Neuron (in vitro differentiated cells): ENCODE data around the gene KCNIP4.

Experiments
- H2AFZ ChIP-seq: one replicate; pipeline ENCODE4 v1.6.1; 2013; ENCODE audit warnings: low read depth, mild to moderate bottlenecking, inconsistent platforms, low read length, moderate library complexity
- H3K27me3 ChIP-seq: one replicate; pipeline ENCODE4 v1.6.1; 2013; ENCODE audit warnings: low read length; ENCODE audit not compliant: insufficient read depth
- H3K36me3 ChIP-seq: one replicate; pipeline ENCODE4 v1.6.1; 2013; ENCODE audit warnings: low read length; ENCODE audit not compliant: insufficient read depth
- H3K4me1 ChIP-seq: one replicate; pipeline ENCODE4 v1.6.1; 2013; ENCODE audit warnings: low read length; ENCODE audit not compliant: insufficient read depth
- H3K4me3 ChIP-seq: 2 replicates; pipeline ENCODE4 v1.5.1; 2013; ENCODE audit warnings: mild to moderate bottlenecking, low read length, moderate library complexity
- H3K9me3 ChIP-seq: one replicate; pipeline ENCODE4 v1.6.1; 2013; ENCODE audit warnings: low read length

KCNIP4 gene

GRCh38 chr4:21862917-21863316 is 85.7 kb downstream of the KCNIP4 start:
- Histone ChIP-seq H3K9me3 (peaks cover 2% of the 10 kb centered on the region), H3K4me1 (no peaks in the 10 kb centered on the region), H2AFZ (no peak overlapping the region), H3K36me3 (no peaks in the 10 kb centered on the region), H3K4me3 (no peak overlapping the region), H3K27me3 (no peaks in the 10 kb centered on the region)

GRCh38 chr4:21858971-21859370 is 89.6 kb downstream of the KCNIP4 start:
- Histone ChIP-seq H3K4me1 (no peaks in the 10 kb centered on the region), H2AFZ (no peak overlapping the region), H3K27me3 (no peaks in the 10 kb centered on the region), H3K36me3 (no peaks in the 10 kb centered on the region), H3K4me3 (no peak overlapping the region), H3K9me3 (peaks cover 3% of the 10 kb centered on the region)

DNA sequence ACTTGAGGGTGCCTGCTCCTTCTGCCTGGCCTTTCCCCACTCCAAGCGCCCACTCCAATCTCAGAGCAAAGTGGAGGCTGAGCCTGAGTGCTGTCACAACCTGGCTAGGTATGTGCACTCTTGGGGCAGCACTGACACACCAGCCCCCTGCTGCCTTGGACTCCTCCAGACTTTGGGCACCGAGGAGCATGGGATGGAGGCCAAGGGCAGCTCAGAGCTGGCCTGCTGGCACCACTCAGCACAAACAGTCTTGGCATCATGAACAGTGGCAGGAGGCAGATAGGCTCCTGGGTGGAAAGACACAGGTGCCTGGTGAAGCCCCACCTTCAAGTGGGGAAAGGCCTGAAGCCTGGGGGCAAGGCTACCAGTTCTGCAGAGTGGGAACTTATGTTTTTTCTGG is 91.8 kb downstream of the KCNIP4 start:
- no peaks in the 10 kb centered on the region for H3K27me3 ChIP-seq
- H3K36me3 ChIP-seq: no peaks in the 10 kb centered on the region
- peaks cover 3% of the 10 kb centered on the region for H3K9me3 ChIP-seq
- H3K4me3 ChIP-seq: no peak overlapping the region
- no peaks in the 10 kb centered on the region for H3K4me1 ChIP-seq
- H2AFZ ChIP-seq: no peak overlapping the region

DNA sequence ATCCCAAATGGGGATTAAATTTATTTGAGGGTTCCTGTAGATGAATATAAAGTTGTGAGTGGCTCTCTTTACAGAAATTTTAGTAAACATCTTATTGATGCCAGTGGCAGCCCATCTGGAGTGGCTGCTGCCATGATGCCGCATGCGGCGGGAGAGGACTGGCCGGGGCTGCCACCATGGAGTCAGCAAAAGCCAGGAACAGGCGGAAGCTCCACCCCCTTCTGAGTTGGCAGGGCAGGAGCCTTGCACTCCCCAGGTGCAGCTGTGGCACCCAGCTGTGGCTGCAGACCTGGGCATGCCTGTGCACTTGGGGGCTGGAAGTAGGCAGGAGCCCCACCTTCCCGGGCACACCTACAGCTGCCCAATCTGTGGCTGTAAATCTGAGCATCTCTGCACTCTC is 92.3 kb downstream of the KCNIP4 start:
- H3K36me3 ChIP-seq: no peaks in the 10 kb centered on the region
- H3K4me3 ChIP-seq: no peak overlapping the region
- H3K27me3 ChIP-seq: no peaks in the 10 kb centered on the region
- H3K4me1 ChIP-seq: no peaks in the 10 kb centered on the region
- H2AFZ ChIP-seq: no peak overlapping the region
- H3K9me3 ChIP-seq: peaks cover 3% of the 10 kb centered on the region

DNA sequence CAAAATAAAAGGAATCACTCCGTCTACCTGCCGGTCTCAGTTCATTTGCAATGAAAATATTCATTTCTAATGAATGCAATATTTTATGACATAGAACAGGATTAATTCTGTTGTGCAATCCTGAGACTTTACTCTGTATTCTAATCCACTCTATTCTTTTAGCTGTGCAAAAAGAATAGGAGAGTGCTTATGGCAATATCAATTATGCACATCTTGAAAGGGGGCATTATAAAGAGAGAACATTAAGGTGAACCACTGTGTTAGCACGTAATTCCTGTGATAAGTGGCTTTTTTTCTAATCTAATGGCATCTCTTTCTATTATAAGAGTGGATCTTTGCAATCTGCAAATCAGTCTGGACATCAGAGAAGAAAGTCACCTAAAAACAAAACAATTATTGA is 99.5 kb downstream of the KCNIP4 start:
- H3K27me3 ChIP-seq: no peaks in the 10 kb centered on the region
- no peaks in the 10 kb centered on the region for H3K4me1 ChIP-seq
- H3K4me3 ChIP-seq: no peak overlapping the region
- H2AFZ ChIP-seq: no peak overlapping the region
- no peaks in the 10 kb centered on the region for H3K36me3 ChIP-seq
- no peaks in the 10 kb centered on the region for H3K9me3 ChIP-seq

- H3K4me1 ChIP-seq: no peaks in the 10 kb centered on the region
- H3K9me3 ChIP-seq: no peaks in the 10 kb centered on the region
- no peak overlapping the region for H3K4me3 ChIP-seq
- H2AFZ ChIP-seq: no peak overlapping the region
- no peaks in the 10 kb centered on the region for H3K36me3 ChIP-seq
- H3K27me3 ChIP-seq: no peaks in the 10 kb centered on the region
Measured at GRCh38 chr4:21848021-21848420, 100.6 kb downstream of the KCNIP4 start.

DNA sequence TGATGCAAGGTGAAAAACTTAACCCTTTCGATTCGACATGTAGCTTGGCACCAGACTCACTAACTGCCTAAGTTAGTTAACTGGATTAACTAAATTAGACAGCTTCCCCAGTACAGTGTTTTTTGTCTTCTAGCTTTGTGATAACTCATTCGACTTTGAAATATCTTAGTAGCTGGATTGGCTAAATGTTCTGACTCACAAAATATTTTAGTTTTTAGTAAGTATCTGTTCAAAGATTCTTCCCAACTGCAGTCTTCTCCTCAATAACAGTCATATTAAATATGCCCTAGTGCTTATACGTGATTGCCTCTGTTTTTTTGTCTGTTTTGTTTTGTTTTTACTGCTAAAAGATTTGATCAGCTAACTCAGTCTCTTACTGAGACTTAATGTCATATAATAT is 102.9 kb downstream of the KCNIP4 start:
- no peak overlapping the region for H3K4me3 ChIP-seq
- no peaks in the 10 kb centered on the region for H3K9me3 ChIP-seq
- no peaks in the 10 kb centered on the region for H3K4me1 ChIP-seq
- H2AFZ ChIP-seq: no peak overlapping the region
- H3K27me3 ChIP-seq: no peaks in the 10 kb centered on the region
- no peaks in the 10 kb centered on the region for H3K36me3 ChIP-seq

GRCh38 chr4:21835712-21836111 is 112.9 kb downstream of the KCNIP4 start:
- H2AFZ ChIP-seq: no peak overlapping the region
- no peaks in the 10 kb centered on the region for H3K9me3 ChIP-seq
- no peaks in the 10 kb centered on the region for H3K36me3 ChIP-seq
- no peaks in the 10 kb centered on the region for H3K4me1 ChIP-seq
- no peak overlapping the region for H3K4me3 ChIP-seq
- H3K27me3 ChIP-seq: no peaks in the 10 kb centered on the region

GRCh38 chr4:21830272-21830671 is 118.3 kb downstream of the KCNIP4 start:
- Histone ChIP-seq H2AFZ (no peak overlapping the region), H3K4me3 (no peak overlapping the region), H3K9me3 (no peaks in the 10 kb centered on the region), H3K4me1 (no peaks in the 10 kb centered on the region), H3K27me3 (no peaks in the 10 kb centered on the region), H3K36me3 (no peaks in the 10 kb centered on the region)

- Histone ChIP-seq H3K36me3 (no peaks in the 10 kb centered on the region), H3K9me3 (no peaks in the 10 kb centered on the region), H3K27me3 (no peaks in the 10 kb centered on the region), H3K4me3 (no peak overlapping the region), H3K4me1 (no peaks in the 10 kb centered on the region), H2AFZ (no peak overlapping the region)
Measured at GRCh38 chr4:21827575-21827974, 121.0 kb downstream of the KCNIP4 start.

DNA sequence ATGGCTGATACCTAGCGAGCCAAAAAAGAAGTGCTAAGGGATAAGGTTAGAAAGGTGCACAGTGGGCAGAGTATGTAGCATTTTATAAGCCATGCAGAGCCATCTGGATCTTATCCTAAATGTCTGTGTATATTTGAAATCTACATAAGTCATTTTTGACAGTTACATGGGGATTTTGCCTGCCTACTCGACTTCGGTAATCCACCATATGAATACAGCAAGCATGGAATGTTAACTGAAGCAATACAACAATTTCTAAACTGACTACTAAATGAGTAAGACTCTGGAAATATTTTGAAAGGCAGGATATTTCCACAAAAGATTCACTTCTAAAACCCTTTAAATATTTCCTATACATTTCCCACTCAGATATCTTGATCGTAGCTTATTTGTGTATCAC is 122.5 kb downstream of the KCNIP4 start:
- no peak overlapping the region for H3K4me3 ChIP-seq
- H3K4me1 ChIP-seq: no peaks in the 10 kb centered on the region
- H3K36me3 ChIP-seq: no peaks in the 10 kb centered on the region
- H3K9me3 ChIP-seq: no peaks in the 10 kb centered on the region
- H3K27me3 ChIP-seq: no peaks in the 10 kb centered on the region
- H2AFZ ChIP-seq: no peak overlapping the region

- Histone ChIP-seq H2AFZ (no peak overlapping the region), H3K4me1 (no peaks in the 10 kb centered on the region), H3K27me3 (no peaks in the 10 kb centered on the region), H3K4me3 (no peak overlapping the region), H3K36me3 (no peaks in the 10 kb centered on the region), H3K9me3 (no peaks in the 10 kb centered on the region)
Measured at GRCh38 chr4:21819086-21819485, 129.5 kb downstream of the KCNIP4 start.

DNA sequence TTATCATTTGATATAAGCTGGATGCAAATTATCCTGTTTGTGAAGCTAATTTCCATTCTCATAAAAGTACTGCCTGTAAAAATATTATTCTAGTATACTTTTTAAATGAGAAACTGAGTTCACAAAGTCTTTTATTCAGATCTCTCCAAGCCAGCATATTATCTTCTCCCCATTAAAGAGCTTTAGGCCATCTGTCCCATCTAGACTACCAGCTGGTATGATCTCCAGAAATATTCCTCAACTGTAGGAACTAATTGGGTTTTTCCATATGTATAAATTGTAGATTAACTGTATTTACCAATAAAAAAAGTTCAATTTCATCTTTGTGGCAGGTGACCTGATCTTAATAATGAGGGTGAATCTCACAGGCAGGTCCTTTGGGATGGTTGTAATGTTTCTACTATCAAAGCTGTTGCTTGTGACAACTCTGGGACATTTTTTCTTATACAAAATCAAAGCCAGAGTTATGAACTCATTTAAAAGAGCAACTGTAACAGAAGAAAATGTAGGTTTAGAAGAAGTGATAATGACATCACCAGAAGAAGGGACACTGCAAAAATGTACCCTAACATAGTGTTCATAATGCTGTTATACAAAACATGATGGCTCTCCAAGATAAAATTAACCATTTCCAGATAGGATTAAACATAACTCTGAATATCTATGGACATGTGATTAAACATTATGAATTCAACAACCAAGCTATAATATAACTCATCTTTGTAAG is 132.8 kb downstream of the KCNIP4 start:
- no peaks in the 10 kb centered on the region for H3K9me3 ChIP-seq
- no peaks in the 10 kb centered on the region for H3K36me3 ChIP-seq
- H3K27me3 ChIP-seq: no peaks in the 10 kb centered on the region

GRCh38 chr4:21811565-21811964 is 137.0 kb downstream of the KCNIP4 start:
- Histone ChIP-seq H2AFZ (no peak overlapping the region), H3K4me1 (no peaks in the 10 kb centered on the region), H3K36me3 (no peaks in the 10 kb centered on the region), H3K27me3 (no peaks in the 10 kb centered on the region), H3K9me3 (no peaks in the 10 kb centered on the region), H3K4me3 (no peak overlapping the region)

More for the DNA sequence above, 132.8 kb downstream of the KCNIP4 start:
- Histone ChIP-seq H3K4me3 (no peak overlapping the region), H3K4me1 (no peaks in the 10 kb centered on the region), H2AFZ (no peak overlapping the region)
